ENCODE data around the gene CMSS1. TPM values are rescaled to one million over a fixed set of nuclear protein-coding genes. Genes with fewer than 3 reads are reported as not detected.

CMSS1 gene
- total and polyA plus RNA-seq, 2 of the 13 experiments (the other 11 are each of a cell fraction or from before 2014, with no cell fraction given) = 6.4 to 48.7 TPM

DNA sequence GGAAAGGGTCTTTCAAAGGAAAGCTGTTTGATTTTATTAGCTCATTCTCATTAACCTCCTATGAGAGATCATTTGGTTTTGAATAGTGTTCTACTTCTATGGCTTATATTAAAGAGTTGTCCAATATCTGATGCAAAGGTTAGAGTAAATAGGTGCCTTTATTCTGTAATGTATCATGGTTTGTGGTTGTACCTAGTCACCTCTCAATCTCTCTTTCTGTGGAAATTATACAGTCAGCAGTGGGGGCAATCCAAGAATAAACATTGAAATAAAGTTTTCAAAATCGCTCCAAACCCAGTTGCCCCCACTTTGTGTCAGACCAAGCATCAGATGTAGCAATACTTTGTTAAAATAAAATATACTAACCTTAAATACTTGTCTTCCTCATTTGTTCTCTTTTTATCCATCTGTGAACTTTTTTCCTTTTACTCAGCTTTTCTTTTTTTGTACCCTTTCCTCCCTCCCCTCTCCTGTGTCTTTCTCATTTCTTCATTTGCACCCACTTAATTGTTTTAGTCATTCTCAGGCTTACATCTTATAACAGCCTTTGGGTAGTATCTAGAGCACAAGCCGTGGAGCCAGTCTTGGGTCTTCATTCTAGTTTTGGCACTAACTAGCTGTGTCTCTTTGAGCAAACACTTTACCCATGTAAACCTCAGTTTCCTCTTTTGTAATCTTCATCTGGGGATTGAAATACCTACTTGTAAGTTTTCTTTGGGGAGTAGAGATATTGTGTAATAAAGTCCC lies 16.7 kb downstream of the CMSS1 start (continued):
- TF ChIP-seq, protein P1, sequence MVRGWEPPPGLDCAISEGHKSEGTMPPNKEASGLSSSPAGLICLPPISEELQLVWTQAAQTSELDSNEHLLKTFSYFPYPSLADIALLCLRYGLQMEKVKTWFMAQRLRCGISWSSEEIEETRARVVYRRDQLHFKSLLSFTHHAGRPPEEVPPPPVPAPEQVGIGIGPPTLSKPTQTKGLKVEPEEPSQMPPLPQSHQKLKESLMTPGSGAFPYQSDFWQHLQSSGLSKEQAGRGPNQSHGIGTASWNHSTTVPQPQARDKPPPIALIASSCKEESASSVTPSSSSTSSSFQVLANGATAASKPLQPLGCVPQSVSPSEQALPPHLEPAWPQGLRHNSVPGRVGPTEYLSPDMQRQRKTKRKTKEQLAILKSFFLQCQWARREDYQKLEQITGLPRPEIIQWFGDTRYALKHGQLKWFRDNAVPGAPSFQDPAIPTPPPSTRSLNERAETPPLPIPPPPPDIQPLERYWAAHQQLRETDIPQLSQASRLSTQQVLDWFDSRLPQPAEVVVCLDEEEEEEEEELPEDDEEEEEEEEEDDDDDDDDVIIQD (CRISPR knock-in tag; IDR thresholded peaks at IDR 0.05; ENCODE audit: low read depth) = no peak
- TF ChIP-seq ZBTB33 (CRISPR knock-in tag; IDR thresholded peaks at IDR 0.05) = no peak
- no peak for TF ChIP-seq NFYB (CRISPR knock-in tag; IDR thresholded peaks at IDR 0.05)
- TF ChIP-seq, protein P2, sequence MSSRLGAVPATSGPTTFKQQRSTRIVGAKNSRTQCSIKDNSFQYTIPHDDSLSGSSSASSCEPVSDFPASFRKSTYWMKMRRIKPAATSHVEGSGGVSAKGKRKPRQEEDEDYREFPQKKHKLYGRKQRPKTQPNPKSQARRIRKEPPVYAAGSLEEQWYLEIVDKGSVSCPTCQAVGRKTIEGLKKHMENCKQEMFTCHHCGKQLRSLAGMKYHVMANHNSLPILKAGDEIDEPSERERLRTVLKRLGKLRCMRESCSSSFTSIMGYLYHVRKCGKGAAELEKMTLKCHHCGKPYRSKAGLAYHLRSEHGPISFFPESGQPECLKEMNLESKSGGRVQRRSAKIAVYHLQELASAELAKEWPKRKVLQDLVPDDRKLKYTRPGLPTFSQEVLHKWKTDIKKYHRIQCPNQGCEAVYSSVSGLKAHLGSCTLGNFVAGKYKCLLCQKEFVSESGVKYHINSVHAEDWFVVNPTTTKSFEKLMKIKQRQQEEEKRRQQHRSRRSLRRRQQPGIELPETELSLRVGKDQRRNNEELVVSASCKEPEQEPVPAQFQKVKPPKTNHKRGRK (CRISPR knock-in tag; IDR thresholded peaks at IDR 0.05) = no peak
- no peak for TF ChIP-seq NR0B2 (CRISPR knock-in tag; IDR thresholded peaks at IDR 0.05)
- TF ChIP-seq STAT5B (CRISPR knock-in tag; IDR thresholded peaks at IDR 0.05) = no peak
- no peak for TF ChIP-seq SMYD3 (CRISPR knock-in tag; IDR thresholded peaks at IDR 0.05)
- TF ChIP-seq ZNF367 (CRISPR knock-in tag; IDR thresholded peaks at IDR 0.05; ENCODE audit: borderline replicate concordance) = no peak
- no peak for TF ChIP-seq PAX8 (CRISPR knock-in tag; IDR thresholded peaks at IDR 0.05; ENCODE audit: borderline replicate concordance)
- no peak for TF ChIP-seq ERF (CRISPR knock-in tag; IDR thresholded peaks at IDR 0.05)
- no peak for TF ChIP-seq ZNF207 (IDR thresholded peaks at IDR 0.05; ENCODE audit: borderline replicate concordance)
- TF ChIP-seq ZFAT (CRISPR knock-in tag; conservative IDR thresholded peaks at IDR 0.05) = no peak
- no peak for TF ChIP-seq ZHX2 (IDR thresholded peaks at IDR 0.05; ENCODE audit: low read depth)
- TF ChIP-seq ZHX2 (CRISPR knock-in tag; IDR thresholded peaks at IDR 0.05; ENCODE audit: borderline replicate concordance) = no peak
- TF ChIP-seq MTA3 (CRISPR knock-in tag; IDR thresholded peaks at IDR 0.05) = no peak

All from HepG2 (cell line).